ENCODE data around the gene MAPKAP1. TPM values are rescaled to one million over a fixed set of nuclear protein-coding genes. Genes with fewer than 3 reads are reported as not detected.
A peak's percentile ranks its signal among the peaks of the same experiment; 100 is the strongest.

MAPKAP1 gene
- total RNA-seq, 1 donor from 2014 or later: 76.9 TPM

GRCh38 chr9:125591245-125591644, 115.8 kb downstream of the MAPKAP1 start:
- no peaks in the 10 kb centered on the region for H3K36me3 Mint-ChIP-seq (ENCODE audit: unreplicated experiment)
- H3K27me3 Mint-ChIP-seq (ENCODE audit: unreplicated experiment): no peaks in the 10 kb centered on the region
- H3K9me3 Mint-ChIP-seq (ENCODE audit: unreplicated experiment): no peaks in the 10 kb centered on the region
- TF ChIP-seq CTCF (IDR thresholded peaks at IDR 0.05): no peak
- H3K4me1 Mint-ChIP-seq (ENCODE audit: unreplicated experiment): peaks cover 19% of the 10 kb centered on the region
- H3K4me3 Mint-ChIP-seq (ENCODE audit: unreplicated experiment): no peak overlapping the region
- H3K27ac Mint-ChIP-seq (ENCODE audit: unreplicated experiment): no peak overlapping the region
- DNase-seq (ENCODE audit: extremely low spot score, unreplicated experiment): no peak

- no peak overlapping the region for H3K4me3 Mint-ChIP-seq (ENCODE audit: unreplicated experiment)
- H3K27me3 Mint-ChIP-seq (ENCODE audit: unreplicated experiment): no peaks in the 10 kb centered on the region
- H3K9me3 Mint-ChIP-seq (ENCODE audit: unreplicated experiment): no peaks in the 10 kb centered on the region
- H3K4me1 Mint-ChIP-seq (ENCODE audit: unreplicated experiment): peaks cover 14% of the 10 kb centered on the region
- TF ChIP-seq CTCF (IDR thresholded peaks at IDR 0.05): no peak
- peaks cover 5% of the 10 kb centered on the region for H3K36me3 Mint-ChIP-seq (ENCODE audit: unreplicated experiment)
- DNase-seq (ENCODE audit: extremely low spot score, unreplicated experiment): no peak
- H3K27ac Mint-ChIP-seq (ENCODE audit: unreplicated experiment): no peak overlapping the region
Measured at GRCh38 chr9:125589287-125589686, 117.7 kb downstream of the MAPKAP1 start.

- peak overlapping the region; percentile 25 for H3K27ac Mint-ChIP-seq (ENCODE audit: unreplicated experiment)
- H3K27me3 Mint-ChIP-seq (ENCODE audit: unreplicated experiment): no peaks in the 10 kb centered on the region
- peaks cover 10% of the 10 kb centered on the region for H3K36me3 Mint-ChIP-seq (ENCODE audit: unreplicated experiment)
- TF ChIP-seq CTCF (IDR thresholded peaks at IDR 0.05): no peak
- H3K4me1 Mint-ChIP-seq (ENCODE audit: unreplicated experiment): peaks cover 4% of the 10 kb centered on the region
- no peak for DNase-seq (ENCODE audit: extremely low spot score, unreplicated experiment)
- H3K4me3 Mint-ChIP-seq (ENCODE audit: unreplicated experiment): no peak overlapping the region
- no peaks in the 10 kb centered on the region for H3K9me3 Mint-ChIP-seq (ENCODE audit: unreplicated experiment)
Measured at GRCh38 chr9:125587819-125588460, 119.1 kb downstream of the MAPKAP1 start.

- DNase-seq (ENCODE audit: extremely low spot score, unreplicated experiment): no peak
- Mint-ChIP-seq H3K27me3 (ENCODE audit: unreplicated experiment) (no peaks in the 10 kb centered on the region), H3K4me1 (ENCODE audit: unreplicated experiment) (peaks cover 3% of the 10 kb centered on the region), H3K27ac (ENCODE audit: unreplicated experiment) (no peak overlapping the region), H3K4me3 (ENCODE audit: unreplicated experiment) (no peak overlapping the region), H3K36me3 (ENCODE audit: unreplicated experiment) (peaks cover 13% of the 10 kb centered on the region), H3K9me3 (ENCODE audit: unreplicated experiment) (no peaks in the 10 kb centered on the region)
- TF ChIP-seq CTCF (IDR thresholded peaks at IDR 0.05): no peak
Measured at GRCh38 chr9:125586172-125586511, 120.9 kb downstream of the MAPKAP1 start.

- Mint-ChIP-seq H3K36me3 (ENCODE audit: unreplicated experiment) (peaks cover 13% of the 10 kb centered on the region), H3K4me3 (ENCODE audit: unreplicated experiment) (no peak overlapping the region), H3K4me1 (ENCODE audit: unreplicated experiment) (peaks cover 2% of the 10 kb centered on the region), H3K27me3 (ENCODE audit: unreplicated experiment) (no peaks in the 10 kb centered on the region), H3K27ac (ENCODE audit: unreplicated experiment) (no peak overlapping the region), H3K9me3 (ENCODE audit: unreplicated experiment) (no peaks in the 10 kb centered on the region)
- no peak for DNase-seq (ENCODE audit: extremely low spot score, unreplicated experiment)
- TF ChIP-seq CTCF (IDR thresholded peaks at IDR 0.05): no peak
Measured at GRCh38 chr9:125585503-125586171, 121.4 kb downstream of the MAPKAP1 start.
